Activated CD8-positive, alpha-beta memory T cell treated with anti-CD3 and anti-CD28 coated beads for 36 hours (primary cell): ENCODE data around the gene PPT1. TPM values are rescaled to one million over a fixed set of nuclear protein-coding genes. Genes with fewer than 3 reads are reported as not detected.
"Not testable (repeated sequence)": the region's sequence is repeated elsewhere in the genome, so short reads cannot be mapped to it uniquely, and the experiment has no call there.

ENCODE experiments used
- CTCF ChIA-PET: fragments of 350-600 bp; sonication (Branson Sonifier 250); formaldehyde crosslinking; loops from one replicate; lab custom pipeline; 2021; ENCODE audit warnings: antibody characterized with exemption; lab: Charles Lee
- POLR2A ChIA-PET: fragments of 350-600 bp; sonication (Branson Sonifier 250); formaldehyde crosslinking; loops from one replicate; lab custom pipeline; 2021; ENCODE audit warnings: antibody characterized with exemption; lab: Charles Lee
- total RNA-seq, 2 experiments: library from RNA; stranded (reverse); gene quantifications; one replicate each; pipeline ENCODE4 v1.2.3, GENCODE V29; 2021

Gene PPT1
- total RNA-seq, 2 experiments from 2014 or later: 119 to 127 TPM

- CTCF ChIA-PET: interaction anchor here (1.3 kb wide), 1 partner anchor 19 kb away, joined by 3 read pairs; no protein-coding TSS in a partner anchor
- POLR2A ChIA-PET: interaction anchor here (0.5 to 1.0 kb wide), 5 partner anchors 8 to 141 kb away, joined by 3 to 5 read pairs (median 4); no protein-coding TSS in a partner anchor
These were observed 56.3 kb downstream of the PPT1 start, which contains the start of gene CAP1 for GRCh38 chr1:40040511-40041465. CAP1 (plus strand) TSS chr1:40040729; CDS start chr1:40059347, 18,618 bp downstream.

- POLR2A ChIA-PET: interaction anchor here (0.5 to 1.0 kb wide), 5 partner anchors 8 to 140 kb away, joined by 3 to 5 read pairs (median 4); no protein-coding TSS in a partner anchor
- CTCF ChIA-PET: interaction anchor here (1.2 to 1.5 kb wide), 3 partner anchors 18 to 118 kb away, joined by 3 read pairs; no protein-coding TSS in a partner anchor
These were observed 57.1 kb downstream of the PPT1 start for GRCh38 chr1:40039757-40040510.

GRCh38 chr1:40039245-40039756 is 57.8 kb downstream of the PPT1 start:
- ChIA-PET POLR2A (interaction anchor here (0.5 to 1.4 kb wide), 4 partner anchors 9 to 301 kb away, joined by 3 to 4 read pairs (median 3); partner anchors contain the start of gene PPIE), CTCF (interaction anchor here (0.7 to 1.5 kb wide), 3 partner anchors 19 to 117 kb away, joined by 3 to 4 read pairs (median 3); no protein-coding TSS in a partner anchor)

GRCh38 chr1:40038697-40039096 is 58.4 kb downstream of the PPT1 start:
- ChIA-PET POLR2A (interaction anchor here (0.5 to 1.4 kb wide), 4 partner anchors 10 to 300 kb away, joined by 3 to 4 read pairs (median 3); partner anchors contain the start of gene PPIE), CTCF (interaction anchor here (0.7 to 1.5 kb wide), 2 partner anchors 20 to 22 kb away, joined by 3 to 4 read pairs; no protein-coding TSS in a partner anchor)

GRCh38 chr1:40037254-40037653 is 59.8 kb downstream of the PPT1 start:
- CTCF ChIA-PET, POLR2A ChIA-PET: not testable (repeated sequence)

- ChIA-PET POLR2A (no interaction called here), CTCF (no interaction called here)
These were observed 60.5 kb downstream of the PPT1 start for GRCh38 chr1:40036574-40036973.

GRCh38 chr1:40034869-40035268 is 62.2 kb downstream of the PPT1 start:
- POLR2A ChIA-PET: interaction anchor here (0.7 kb wide), 1 partner anchor 798 kb away, joined by 3 read pairs; no protein-coding TSS in a partner anchor

GRCh38 chr1:40032240-40032891 is 64.7 kb downstream of the PPT1 start:
- ChIA-PET CTCF (interaction anchor here (0.9 to 1.6 kb wide), 5 partner anchors 58 to 193 kb away, joined by 3 to 6 read pairs (median 4); partner anchors contain the start of gene MYCL), POLR2A (interaction anchor here (0.5 to 0.7 kb wide), 3 partner anchors 8 to 200 kb away, joined by 3 to 4 read pairs (median 4); partner anchors contain the start of gene CAP1)

More at GRCh38 chr1:40034869-40035268, 62.2 kb downstream of the PPT1 start:
- CTCF ChIA-PET: interaction anchor here (0.6 to 2.5 kb wide), 2 partner anchors 10 to 322 kb away, joined by 3 to 5 read pairs; no protein-coding TSS in a partner anchor

- ChIA-PET CTCF (interaction anchor here (1.3 kb wide), 1 partner anchor 213 kb away, joined by 4 read pairs; no protein-coding TSS in a partner anchor), POLR2A (no interaction called here)
These were observed 66.4 kb downstream of the PPT1 start for GRCh38 chr1:40030528-40031135.

GRCh38 chr1:40029608-40030007 is 67.4 kb downstream of the PPT1 start:
- ChIA-PET CTCF (interaction anchor here (0.7 kb wide), 1 partner anchor 483 kb away, joined by 3 read pairs; no protein-coding TSS in a partner anchor), POLR2A (no interaction called here)

- ChIA-PET CTCF (interaction anchor here (0.7 to 0.8 kb wide), 2 partner anchors 13 to 108 kb away, joined by 4 to 5 read pairs; no protein-coding TSS in a partner anchor), POLR2A (no interaction called here)
These were observed 69.4 kb downstream of the PPT1 start for GRCh38 chr1:40027647-40028046.

GRCh38 chr1:40024671-40025070 is 72.4 kb downstream of the PPT1 start:
- ChIA-PET CTCF (no interaction called here), POLR2A (no interaction called here)

GRCh38 chr1:40023379-40023944 is 73.6 kb downstream of the PPT1 start:
- CTCF ChIA-PET: no interaction called here

More at GRCh38 chr1:40023379-40023944, 73.6 kb downstream of the PPT1 start:
- POLR2A ChIA-PET: no interaction called here
